HG02678 (cell line): ENCODE results near the gene TPP1.
A peak's percentile ranks its signal among the peaks of the same experiment; 100 is the strongest.

Experiments used
- ATAC-seq: cut with Tn5 transposase; IDR thresholded peaks from one replicate; pipeline ENCODE4 v1.9.1; 2021; ENCODE audit warnings: mild to moderate bottlenecking, moderate library complexity; ENCODE audit not compliant: unreplicated experiment

TPP1 gene

GRCh38 chr11:6612213-6613041 lies 6.8 kb downstream of the TPP1 start, which contains the start of gene TAF10:
Gene TAF10 (minus strand): TSS chr11:6612216. CDS start chr11:6612189, 27 bp downstream.
- ATAC-seq: peak; percentile 89

DNA sequence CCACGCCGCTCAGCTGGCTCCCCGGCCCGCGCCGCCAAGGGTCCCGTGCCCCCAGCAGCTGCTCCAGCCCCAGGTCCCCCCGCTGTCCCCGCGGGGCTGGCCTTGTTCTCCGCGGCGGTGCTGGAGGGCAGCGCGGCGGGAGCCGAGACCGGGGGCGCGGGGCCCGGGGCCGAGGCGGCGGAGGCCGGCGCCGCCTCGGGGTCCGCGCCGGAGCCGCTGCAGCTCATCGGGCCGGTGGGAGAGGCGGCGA lies 7.3 kb downstream of the TPP1 start:
- ATAC-seq: peak; percentile 11

DNA sequence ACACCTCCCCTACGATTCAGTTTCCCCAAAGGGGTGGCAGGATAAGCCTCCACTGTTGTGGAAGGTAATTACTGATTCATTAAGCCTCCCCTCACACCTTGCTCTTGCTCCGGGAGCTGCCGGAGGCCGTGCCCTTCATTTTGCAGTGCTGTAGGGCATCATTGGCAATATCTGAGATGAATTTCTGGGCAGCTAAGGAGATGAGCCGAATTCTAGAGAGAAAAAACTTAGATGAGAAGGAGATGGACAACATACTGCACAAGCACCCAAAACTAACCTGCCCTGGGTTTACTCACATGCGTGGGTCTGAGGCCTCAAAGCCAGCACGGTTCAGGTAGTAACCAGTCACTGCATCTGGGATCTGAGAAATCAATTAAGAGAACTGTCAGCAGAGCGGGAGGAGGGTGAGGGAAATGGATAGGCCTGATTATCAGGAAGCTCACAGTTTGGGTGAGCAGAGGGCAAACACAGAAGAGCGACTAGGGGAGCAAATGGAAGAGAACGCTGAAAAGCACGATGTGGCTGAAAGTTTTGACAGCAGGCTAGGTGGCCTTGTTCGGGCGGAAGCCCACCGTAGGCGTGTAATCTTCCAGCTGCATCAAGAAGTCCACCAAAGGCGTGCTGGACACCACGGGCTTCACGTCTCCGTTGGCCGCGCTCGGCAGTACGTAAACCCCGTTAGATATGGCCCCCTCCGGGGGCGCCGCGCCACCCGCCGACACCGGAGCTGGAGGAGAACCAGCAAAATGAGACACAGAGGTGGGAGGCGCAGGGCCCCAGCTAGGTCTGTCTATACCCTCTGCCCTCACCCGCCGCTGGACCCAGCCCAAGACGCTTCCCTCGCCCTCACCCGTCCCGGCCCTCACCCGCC lies 7.9 kb downstream of the TPP1 start:
- ATAC-seq: no peak

GRCh38 chr11:6610591-6610990 lies 8.6 kb downstream of the TPP1 start:
- ATAC-seq: no peak

- ATAC-seq: no peak
Observed at GRCh38 chr11:6609502-6610015, 9.7 kb downstream of the TPP1 start.

DNA sequence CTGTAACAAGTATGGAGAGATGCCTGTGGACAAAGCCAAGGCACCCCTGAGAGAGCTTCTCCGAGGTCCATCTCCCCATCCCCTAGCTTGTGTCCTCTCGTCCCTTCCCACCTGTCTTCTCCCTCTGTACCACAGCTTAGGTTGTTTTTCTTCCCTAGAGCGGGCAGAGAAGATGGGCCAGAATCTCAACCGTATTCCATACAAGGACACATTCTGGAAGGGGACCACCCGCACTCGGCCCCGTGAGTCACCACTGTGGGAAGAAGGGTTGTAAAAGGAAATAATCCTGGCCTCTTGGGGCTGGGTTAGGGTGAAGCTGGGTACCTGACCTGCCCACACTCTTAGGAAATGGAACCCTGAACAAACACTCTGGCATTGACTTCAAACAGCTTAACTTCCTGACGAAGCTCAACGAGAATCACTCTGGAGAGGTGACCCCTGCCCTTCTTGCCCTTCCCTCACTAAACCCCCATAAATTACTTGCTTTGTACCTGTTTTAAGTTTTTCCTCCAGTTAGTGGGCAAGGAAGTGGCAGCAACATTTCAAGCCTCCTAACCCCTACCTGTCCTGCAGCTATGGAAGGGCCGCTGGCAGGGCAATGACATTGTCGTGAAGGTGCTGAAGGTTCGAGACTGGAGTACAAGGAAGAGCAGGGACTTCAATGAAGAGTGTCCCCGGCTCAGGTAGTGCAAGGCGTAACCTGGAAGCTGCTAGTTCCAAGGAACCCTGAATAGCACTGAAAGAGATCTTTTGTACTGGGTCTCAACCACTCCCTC lies 10.3 kb downstream of the TPP1 start:
- ATAC-seq: no peak

DNA sequence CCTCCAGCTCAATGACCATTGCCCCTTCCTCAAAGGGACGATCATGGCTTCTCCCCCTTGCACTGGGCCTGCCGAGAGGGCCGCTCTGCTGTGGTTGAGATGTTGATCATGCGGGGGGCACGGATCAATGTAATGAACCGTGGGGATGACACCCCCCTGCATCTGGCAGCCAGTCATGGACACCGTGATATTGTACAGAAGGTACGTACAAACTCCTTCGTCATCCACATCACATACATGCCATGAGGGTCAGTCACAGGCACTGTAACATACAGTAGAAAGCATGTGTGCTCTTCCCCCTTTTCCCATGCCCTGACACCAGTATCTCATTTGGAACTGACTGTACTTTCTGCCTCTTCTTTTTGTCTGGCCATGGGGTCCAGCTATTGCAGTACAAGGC lies 11.2 kb downstream of the TPP1 start:
- no peak for ATAC-seq

GRCh38 chr11:6607190-6607795 lies 11.9 kb downstream of the TPP1 start:
- no peak for ATAC-seq

- peak; percentile 47 for ATAC-seq
Observed at GRCh38 chr11:6606471-6607189, 12.6 kb downstream of the TPP1 start.

DNA sequence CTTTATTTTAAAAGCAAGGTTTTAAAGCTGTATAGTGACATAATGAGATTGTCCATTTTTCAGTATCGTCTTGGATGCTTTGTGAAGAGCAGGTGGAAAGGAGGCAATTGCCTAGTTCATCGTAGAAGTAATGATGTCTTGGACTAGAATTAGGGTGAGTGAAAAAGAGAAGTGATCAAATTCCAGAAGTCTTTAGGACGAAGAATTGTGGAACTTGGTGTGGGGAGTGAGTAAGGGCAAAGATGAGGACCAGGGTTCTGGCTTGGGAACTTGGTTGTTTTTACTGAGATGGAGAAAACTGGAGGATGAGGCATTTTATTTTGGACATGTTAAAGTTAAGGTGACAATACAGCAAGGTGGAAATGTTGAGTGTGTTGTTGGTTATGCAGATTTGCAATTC lies 14.4 kb downstream of the TPP1 start:
- no peak for ATAC-seq

DNA sequence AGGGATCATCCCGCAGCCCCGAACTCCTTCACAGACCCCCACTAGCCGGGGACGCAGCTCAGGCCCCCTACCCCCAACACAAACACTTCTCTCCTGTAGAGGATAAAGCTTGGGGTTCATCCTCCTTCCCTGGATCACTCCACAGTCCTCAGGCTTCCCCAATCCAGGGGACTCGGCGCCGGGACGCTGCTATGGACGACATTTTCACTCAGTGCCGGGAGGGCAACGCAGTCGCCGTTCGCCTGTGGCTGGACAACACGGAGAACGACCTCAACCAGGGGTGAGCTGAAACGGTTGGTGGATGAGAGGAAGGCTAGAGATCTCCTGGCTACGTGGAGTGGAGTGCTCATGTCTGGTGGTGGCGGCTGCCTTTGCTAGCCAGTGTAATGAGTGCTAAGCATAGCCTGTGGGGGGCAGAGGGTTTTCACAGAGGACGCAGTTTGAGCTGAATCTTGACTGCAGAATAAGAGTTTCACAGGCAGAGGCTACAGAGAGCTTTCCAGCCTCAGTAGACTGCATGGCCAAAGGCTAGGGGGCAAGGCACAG lies 15.1 kb downstream of the TPP1 start:
- ATAC-seq: peak; percentile 34

DNA sequence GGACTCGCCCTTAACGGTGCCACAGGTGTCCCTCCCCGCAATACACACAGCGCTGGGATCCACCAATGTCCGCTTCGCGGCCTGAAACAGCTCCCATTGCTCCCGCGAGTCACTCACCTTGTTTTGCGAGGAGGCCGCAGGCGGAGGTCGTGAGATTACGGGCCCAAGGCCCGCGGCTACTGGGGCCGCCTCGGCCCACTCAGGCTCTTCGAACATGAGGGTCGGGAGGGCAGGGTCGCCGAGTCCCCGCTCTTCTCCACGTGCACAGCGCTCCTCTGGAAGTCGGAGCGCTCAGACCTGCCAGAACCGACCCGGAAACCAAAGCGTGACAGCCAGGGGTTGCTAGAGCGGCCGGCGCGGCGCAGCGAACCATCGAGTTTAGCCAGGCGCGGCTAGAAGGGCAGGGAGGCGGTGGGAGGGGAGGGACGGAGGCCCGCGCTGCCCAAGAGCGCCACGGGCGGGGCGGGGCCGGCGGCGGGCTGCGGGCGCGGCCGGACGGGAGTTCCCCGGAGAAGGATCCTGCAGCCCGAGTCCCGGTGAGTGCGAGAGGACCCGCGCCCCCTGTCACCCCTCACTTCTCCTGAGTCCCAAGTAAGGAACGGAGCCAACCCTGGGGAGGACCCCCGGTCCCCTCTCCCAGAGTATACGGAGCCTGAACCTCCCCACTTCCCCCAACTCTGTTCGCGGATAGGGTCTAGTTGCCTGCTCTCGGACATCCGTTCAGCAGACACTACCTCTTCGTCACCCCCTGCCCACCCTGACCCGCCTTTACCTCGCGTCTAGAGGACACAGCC lies 15.7 kb downstream of the TPP1 start, which contains the start of the genes ILK and RRP8:
ILK (plus strand) TSS at position 488 of the 794 bp plus-strand sequence. CDS start 498 bp downstream, outside the sequence.
RRP8 (minus strand) TSS at position 330 of the 794 bp plus-strand sequence; CDS start at position 216, 114 bp downstream.
- peak; percentile 82 for ATAC-seq

DNA sequence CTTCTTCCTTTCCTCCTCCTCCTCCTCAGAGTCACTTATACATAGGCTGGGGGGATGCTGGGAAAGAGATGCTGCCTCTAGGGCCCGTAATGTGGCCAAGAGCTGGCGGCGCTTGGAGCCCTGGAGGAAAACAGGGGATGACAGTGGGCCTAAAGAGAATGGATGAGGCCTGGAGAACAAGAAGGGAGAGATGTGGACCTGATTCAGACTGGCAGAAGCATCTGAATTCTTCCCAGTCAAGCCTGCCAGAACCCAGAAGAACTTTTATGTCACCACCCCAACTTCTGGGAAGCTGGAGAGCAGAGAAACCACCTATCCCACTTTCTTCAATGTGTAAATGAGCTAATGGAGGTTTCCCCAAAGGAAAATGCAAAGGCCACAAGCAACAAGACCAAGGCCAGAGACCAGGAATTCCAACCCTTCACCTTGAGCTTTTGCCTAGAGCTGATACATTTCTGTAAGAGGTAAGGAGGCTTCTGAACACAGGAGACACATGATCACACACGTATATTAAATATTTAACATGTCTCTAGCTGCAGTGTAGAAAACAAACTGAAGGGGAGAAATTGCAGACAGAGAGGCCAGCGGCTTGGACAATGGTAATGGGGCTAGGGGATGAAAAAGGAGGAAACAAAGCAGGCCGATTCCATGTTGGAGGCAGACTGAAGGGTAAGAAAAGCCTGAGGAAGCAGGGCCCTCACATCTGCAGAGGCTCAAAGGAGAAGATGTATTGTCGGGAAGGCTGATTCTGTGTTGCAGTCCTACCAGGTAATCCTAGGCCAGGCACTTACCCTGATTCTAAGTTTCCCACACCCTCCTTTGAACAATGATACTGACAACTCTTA lies 16.9 kb downstream of the TPP1 start:
- no peak for ATAC-seq

- ATAC-seq: no peak
Observed at GRCh38 chr11:6601041-6601461, 18.2 kb downstream of the TPP1 start.

DNA sequence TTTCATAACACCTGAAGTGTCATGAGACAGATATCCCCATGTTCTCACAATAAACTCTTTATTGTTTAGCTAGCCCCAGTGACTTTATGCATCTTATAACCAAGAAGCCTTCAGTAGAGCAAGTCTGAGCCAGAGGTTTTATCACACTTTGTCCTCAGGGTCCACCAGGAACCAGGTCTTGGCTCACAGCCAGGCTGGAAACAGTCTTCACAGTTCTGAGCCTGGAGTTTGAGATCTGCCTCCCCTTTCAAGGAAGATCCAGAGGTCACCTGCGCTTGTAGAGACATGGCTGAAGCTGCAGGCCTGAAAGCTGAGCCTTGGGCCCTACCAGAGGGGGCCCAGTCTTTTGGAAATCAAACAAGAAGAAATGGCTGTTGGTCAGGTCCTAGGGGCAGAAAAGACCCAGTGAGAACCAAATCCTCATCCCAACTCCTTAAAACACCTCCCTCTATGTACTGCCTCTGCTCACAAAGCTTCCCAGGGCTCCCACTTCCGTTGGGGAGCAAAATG lies 19.3 kb downstream of the TPP1 start:
- no peak for ATAC-seq

DNA sequence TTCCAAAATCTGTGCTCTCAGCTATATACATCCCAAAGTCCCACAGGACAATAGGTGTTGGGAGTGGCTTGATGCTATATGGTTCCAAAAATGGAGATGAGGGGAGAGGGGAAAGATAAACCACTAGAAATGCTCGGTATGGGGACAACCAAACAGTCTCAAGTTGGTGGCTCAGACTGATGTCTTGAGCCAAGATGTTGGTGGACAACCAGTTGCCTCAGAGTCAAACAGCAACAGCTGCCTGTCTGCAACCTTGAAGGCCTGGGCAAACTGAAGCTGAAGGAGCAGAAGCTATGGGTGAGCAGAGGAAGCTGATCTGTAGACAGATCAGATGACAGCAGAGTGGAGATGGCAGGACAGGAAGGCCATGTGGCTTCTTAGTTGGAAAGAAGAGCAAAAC lies 19.8 kb downstream of the TPP1 start:
- no peak for ATAC-seq

DNA sequence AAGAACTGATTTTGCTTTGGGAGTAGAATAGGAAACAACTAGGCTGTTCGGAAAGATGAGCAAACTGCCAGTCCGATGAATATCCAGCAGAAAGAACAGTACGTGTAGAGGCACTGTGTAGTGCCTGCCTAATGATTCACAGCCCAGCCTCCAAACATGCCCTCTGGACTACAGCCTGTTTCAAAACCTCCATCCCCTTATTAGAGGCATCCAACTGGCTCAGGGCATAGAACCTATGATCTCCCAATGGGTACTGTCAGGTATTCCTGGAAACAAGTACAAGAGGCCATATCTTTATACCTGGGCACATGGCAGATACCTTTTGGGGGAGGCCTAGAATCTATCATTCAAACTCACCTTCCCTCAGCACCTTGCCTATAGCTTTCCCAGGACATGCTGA lies 20.7 kb downstream of the TPP1 start:
- ATAC-seq: no peak
